ENCODE results near the gene LMAN1L. TPM values are rescaled to one million over a fixed set of nuclear protein-coding genes. Genes with fewer than 3 reads are reported as not detected.
A peak's percentile ranks its signal among the peaks of the same experiment; 100 is the strongest.

Gene LMAN1L
- polyA plus RNA-seq, 3 donors: 0.08 TPM; not detected in 2

GRCh38 chr15:74858369-74858740 is 45.7 kb downstream of the LMAN1L start:
- H4K20me1 ChIP-seq (ENCODE audit: insufficient read depth, low read length): peaks cover 99% of the 10 kb centered on the region
- Mint-ChIP-seq H3K9me3 (no peaks in the 10 kb centered on the region), H3K4me3 (no peak overlapping the region), H3K4me1 (peaks cover 32% of the 10 kb centered on the region), H3K27me3 (ENCODE audit: low read depth in 3 of 3) (no peaks in the 10 kb centered on the region), H3K27ac (peak overlapping the region in 5 of 7 donors; percentile 8 to 78 (median 65)), H3K36me3 (peaks cover 22 to 46% of the 10 kb centered on the region in 2 donors)
- TF ChIP-seq CTCF (IDR thresholded peaks at IDR 0.05): no peak
- H3K4me2 ChIP-seq (replicated peaks; ENCODE audit: extremely low read depth, low read length, poor library complexity, severe bottlenecking): no peak overlapping the region
- H3K4me3 ChIP-seq (replicated peaks in 1 of 3; ENCODE audit: low read depth in 2 of 3, low read length in 3 of 3): no peak overlapping the region
- intact Hi-C loops (cut with micrococcal nuclease): no loop called here
- H3K36me3 ChIP-seq (replicated peaks in 1 of 2; ENCODE audit: control insufficient read depth in 1 of 2, insufficient read depth in 2 of 2, low read length in 2 of 2): peaks cover 25 to 37% of the 10 kb centered on the region in 2 donors
- H2AFZ ChIP-seq (ENCODE audit: insufficient read depth, low read depth, low read length, poor library complexity, severe bottlenecking): no peak overlapping the region
- no peaks in the 10 kb centered on the region for H3K27me3 ChIP-seq (ENCODE audit: control insufficient read depth in 2 of 2, insufficient read depth in 2 of 2, low read length in 2 of 2)
- H3K9ac ChIP-seq (ENCODE audit: insufficient read depth, low read length, poor library complexity, severe bottlenecking): no peak overlapping the region
- H3K9me3 ChIP-seq (replicated peaks in 1 of 2; ENCODE audit: control insufficient read depth in 1 of 2, insufficient read depth in 1 of 2, low read length in 2 of 2): no peaks in the 10 kb centered on the region
- H3K27ac ChIP-seq (ENCODE audit: low read depth in 1 of 2, low read length in 2 of 2): peak overlapping the region in 1 of 2 donors; percentile 42
- DNase-seq: no peak
- WGBS (ENCODE audit: insufficient coverage): 100% methylated on average over 1 of the region's 4 CpGs
- H3K4me1 ChIP-seq (ENCODE audit: control insufficient read depth in 1 of 2, insufficient read depth in 2 of 2, low read length in 2 of 2): peaks cover 4 to 14% of the 10 kb centered on the region in 2 donors
- peaks cover 91% of the 10 kb centered on the region for H3K79me2 ChIP-seq (ENCODE audit: insufficient read depth, low read length)

- H4K20me1 ChIP-seq (ENCODE audit: insufficient read depth, low read length): peaks cover 99% of the 10 kb centered on the region
- no peak overlapping the region for H2AFZ ChIP-seq (ENCODE audit: insufficient read depth, low read depth, low read length, poor library complexity, severe bottlenecking)
- peaks cover 3 to 24% of the 10 kb centered on the region in 2 donors for H3K36me3 ChIP-seq (replicated peaks in 1 of 2; ENCODE audit: control insufficient read depth in 1 of 2, insufficient read depth in 2 of 2, low read length in 2 of 2)
- no peaks in the 10 kb centered on the region for H3K9me3 ChIP-seq (replicated peaks in 1 of 2; ENCODE audit: control insufficient read depth in 1 of 2, insufficient read depth in 1 of 2, low read length in 2 of 2)
- Mint-ChIP-seq H3K4me3 (no peak overlapping the region), H3K4me1 (peaks cover 58% of the 10 kb centered on the region), H3K27me3 (ENCODE audit: low read depth in 3 of 3) (no peaks in the 10 kb centered on the region), H3K9me3 (no peaks in the 10 kb centered on the region), H3K36me3 (peaks cover 22 to 41% of the 10 kb centered on the region in 2 donors), H3K27ac (peak overlapping the region in 5 of 7 donors; percentile 4 to 56 (median 24))
- H3K9ac ChIP-seq (ENCODE audit: insufficient read depth, low read length, poor library complexity, severe bottlenecking): no peak overlapping the region
- peak overlapping the region in 1 of 2 donors; percentile 48 for H3K27ac ChIP-seq (ENCODE audit: low read depth in 1 of 2, low read length in 2 of 2)
- intact Hi-C loops (cut with micrococcal nuclease): no loop called here
- H3K4me3 ChIP-seq (replicated peaks in 1 of 3; ENCODE audit: low read depth in 2 of 3, low read length in 3 of 3): no peak overlapping the region
- H3K79me2 ChIP-seq (ENCODE audit: insufficient read depth, low read length): peaks cover 98% of the 10 kb centered on the region
- H3K4me1 ChIP-seq (ENCODE audit: control insufficient read depth in 1 of 2, insufficient read depth in 2 of 2, low read length in 2 of 2): peaks cover 29 to 34% of the 10 kb centered on the region in 2 donors
- H3K4me2 ChIP-seq (replicated peaks; ENCODE audit: extremely low read depth, low read length, poor library complexity, severe bottlenecking): no peak overlapping the region
- 76% methylated on average over 7 of the region's 11 CpGs for WGBS (ENCODE audit: insufficient coverage)
- no peak for DNase-seq
- no peaks in the 10 kb centered on the region for H3K27me3 ChIP-seq (ENCODE audit: control insufficient read depth in 2 of 2, insufficient read depth in 2 of 2, low read length in 2 of 2)
- TF ChIP-seq CTCF (IDR thresholded peaks at IDR 0.05): no peak
Measured at GRCh38 chr15:74863239-74864056, 50.8 kb downstream of the LMAN1L start.

All from CD14-positive monocyte (primary cell).